ENCODE results near the gene FGD4. TPM values are rescaled to one million over a fixed set of nuclear protein-coding genes. Genes with fewer than 3 reads are reported as not detected.

Gene FGD4
- total RNA-seq, 2 donors from 2014 or later = 24.3 to 49.3 TPM

- WGBS = 86% methylated on average over 3 of the region's 3 CpGs
- DNase-seq (ENCODE audit: low spot score) = no peak
Observed at GRCh38 chr12:32618115-32618514, 218.8 kb downstream of the FGD4 start.

GRCh38 chr12:32627976-32628375 lies 228.6 kb downstream of the FGD4 start:
- TF ChIP-seq, protein P1, sequence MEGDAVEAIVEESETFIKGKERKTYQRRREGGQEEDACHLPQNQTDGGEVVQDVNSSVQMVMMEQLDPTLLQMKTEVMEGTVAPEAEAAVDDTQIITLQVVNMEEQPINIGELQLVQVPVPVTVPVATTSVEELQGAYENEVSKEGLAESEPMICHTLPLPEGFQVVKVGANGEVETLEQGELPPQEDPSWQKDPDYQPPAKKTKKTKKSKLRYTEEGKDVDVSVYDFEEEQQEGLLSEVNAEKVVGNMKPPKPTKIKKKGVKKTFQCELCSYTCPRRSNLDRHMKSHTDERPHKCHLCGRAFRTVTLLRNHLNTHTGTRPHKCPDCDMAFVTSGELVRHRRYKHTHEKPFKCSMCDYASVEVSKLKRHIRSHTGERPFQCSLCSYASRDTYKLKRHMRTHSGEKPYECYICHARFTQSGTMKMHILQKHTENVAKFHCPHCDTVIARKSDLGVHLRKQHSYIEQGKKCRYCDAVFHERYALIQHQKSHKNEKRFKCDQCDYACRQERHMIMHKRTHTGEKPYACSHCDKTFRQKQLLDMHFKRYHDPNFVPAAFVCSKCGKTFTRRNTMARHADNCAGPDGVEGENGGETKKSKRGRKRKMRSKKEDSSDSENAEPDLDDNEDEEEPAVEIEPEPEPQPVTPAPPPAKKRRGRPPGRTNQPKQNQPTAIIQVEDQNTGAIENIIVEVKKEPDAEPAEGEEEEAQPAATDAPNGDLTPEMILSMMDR (IDR thresholded peaks at IDR 0.05) = no peak
- TF ChIP-seq POLR2AphosphoS5 (IDR thresholded peaks at IDR 0.05) (no peak), POLR2A (IDR thresholded peaks at IDR 0.05) (no peak)
- Histone ChIP-seq H3K36me3 (no peaks in the 10 kb centered on the region), H3K4me1 (replicated peaks) (no peaks in the 10 kb centered on the region), H3K9me3 (no peaks in the 10 kb centered on the region), H3K27ac (no peak overlapping the region), H3K4me3 (no peak overlapping the region), H3K27me3 (replicated peaks; ENCODE audit: insufficient read depth) (no peaks in the 10 kb centered on the region)
- intact Hi-C loops (cut with DNase I) = no loop called here
- no peak for DNase-seq (ENCODE audit: low spot score)
- WGBS = 96% methylated on average over 4 of the region's 4 CpGs

More at GRCh38 chr12:32618115-32618514, 218.8 kb downstream of the FGD4 start:
- H3K36me3 ChIP-seq = no peaks in the 10 kb centered on the region
- no peaks in the 10 kb centered on the region for H3K27me3 ChIP-seq (replicated peaks; ENCODE audit: insufficient read depth)
- H3K4me3 ChIP-seq = no peak overlapping the region
- H3K4me1 ChIP-seq (replicated peaks) = no peaks in the 10 kb centered on the region
- intact Hi-C loops (cut with DNase I) = no loop called here
- no peak overlapping the region for H3K27ac ChIP-seq
- TF ChIP-seq POLR2A (IDR thresholded peaks at IDR 0.05) = no peak
- TF ChIP-seq POLR2AphosphoS5 (IDR thresholded peaks at IDR 0.05) = no peak
- TF ChIP-seq, protein P1 (IDR thresholded peaks at IDR 0.05) = no peak
- no peaks in the 10 kb centered on the region for H3K9me3 ChIP-seq

- H3K4me1 ChIP-seq (replicated peaks) = no peaks in the 10 kb centered on the region
- H3K4me3 ChIP-seq = no peak overlapping the region
- no peak for DNase-seq (ENCODE audit: low spot score)
- intact Hi-C loops (cut with DNase I) = no loop called here
- 70% methylated on average over 6 of the region's 6 CpGs for WGBS
- no peaks in the 10 kb centered on the region for H3K36me3 ChIP-seq
- TF ChIP-seq, protein P1 (IDR thresholded peaks at IDR 0.05) = no peak
- TF ChIP-seq POLR2AphosphoS5 (IDR thresholded peaks at IDR 0.05) (no peak), POLR2A (IDR thresholded peaks at IDR 0.05) (no peak)
- H3K27me3 ChIP-seq (replicated peaks; ENCODE audit: insufficient read depth) = no peaks in the 10 kb centered on the region
- no peak overlapping the region for H3K27ac ChIP-seq
- no peaks in the 10 kb centered on the region for H3K9me3 ChIP-seq
Observed at GRCh38 chr12:32641287-32641901, 242.0 kb downstream of the FGD4 start.

DNA sequence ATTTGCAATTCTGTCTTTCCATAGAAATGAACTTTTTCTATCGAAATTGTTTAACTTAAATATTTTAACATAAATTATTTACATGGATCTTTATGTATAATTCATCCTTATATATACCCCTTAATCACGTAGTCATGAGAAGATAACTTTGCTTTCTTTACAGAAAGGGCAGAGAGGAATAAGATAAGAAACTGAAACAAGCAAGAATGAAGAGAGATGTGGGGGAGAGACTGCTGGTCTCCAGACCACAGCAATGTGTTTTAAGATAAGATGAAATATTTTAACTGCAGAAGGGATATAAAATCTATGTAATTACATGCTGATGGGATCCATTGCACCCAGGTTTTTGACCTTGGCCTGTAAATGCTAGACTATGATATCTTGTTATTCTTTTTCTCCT lies 245.1 kb downstream of the FGD4 start:
- Histone ChIP-seq H3K27ac (no peak overlapping the region), H3K9me3 (no peaks in the 10 kb centered on the region), H3K27me3 (replicated peaks; ENCODE audit: insufficient read depth) (no peaks in the 10 kb centered on the region), H3K36me3 (no peaks in the 10 kb centered on the region), H3K4me3 (no peak overlapping the region), H3K4me1 (replicated peaks) (no peaks in the 10 kb centered on the region)
- TF ChIP-seq POLR2AphosphoS5 (IDR thresholded peaks at IDR 0.05) (no peak), POLR2A (IDR thresholded peaks at IDR 0.05) (no peak)
- TF ChIP-seq, protein P1 (IDR thresholded peaks at IDR 0.05) = no peak
- intact Hi-C loops (cut with DNase I) = no loop called here
- no peak for DNase-seq (ENCODE audit: low spot score)
- WGBS = 96% methylated on average over 2 of the region's 2 CpGs

GRCh38 chr12:32647275-32647674 lies 247.9 kb downstream of the FGD4 start:
- Histone ChIP-seq H3K9me3 (no peaks in the 10 kb centered on the region), H3K4me1 (replicated peaks) (no peaks in the 10 kb centered on the region), H3K4me3 (no peak overlapping the region), H3K27me3 (replicated peaks; ENCODE audit: insufficient read depth) (no peaks in the 10 kb centered on the region), H3K36me3 (no peaks in the 10 kb centered on the region), H3K27ac (no peak overlapping the region)
- TF ChIP-seq POLR2AphosphoS5 (IDR thresholded peaks at IDR 0.05) (no peak), POLR2A (IDR thresholded peaks at IDR 0.05) (no peak)
- TF ChIP-seq, protein P1 (IDR thresholded peaks at IDR 0.05) = no peak
- no peak for DNase-seq (ENCODE audit: low spot score)
- WGBS = 66% methylated on average over 3 of the region's 3 CpGs
- intact Hi-C loops (cut with DNase I) = no loop called here

All from prostate gland (tissue), 2 donors.